ENCODE data around the gene HELZ.

- TF ChIP-seq, protein P1, sequence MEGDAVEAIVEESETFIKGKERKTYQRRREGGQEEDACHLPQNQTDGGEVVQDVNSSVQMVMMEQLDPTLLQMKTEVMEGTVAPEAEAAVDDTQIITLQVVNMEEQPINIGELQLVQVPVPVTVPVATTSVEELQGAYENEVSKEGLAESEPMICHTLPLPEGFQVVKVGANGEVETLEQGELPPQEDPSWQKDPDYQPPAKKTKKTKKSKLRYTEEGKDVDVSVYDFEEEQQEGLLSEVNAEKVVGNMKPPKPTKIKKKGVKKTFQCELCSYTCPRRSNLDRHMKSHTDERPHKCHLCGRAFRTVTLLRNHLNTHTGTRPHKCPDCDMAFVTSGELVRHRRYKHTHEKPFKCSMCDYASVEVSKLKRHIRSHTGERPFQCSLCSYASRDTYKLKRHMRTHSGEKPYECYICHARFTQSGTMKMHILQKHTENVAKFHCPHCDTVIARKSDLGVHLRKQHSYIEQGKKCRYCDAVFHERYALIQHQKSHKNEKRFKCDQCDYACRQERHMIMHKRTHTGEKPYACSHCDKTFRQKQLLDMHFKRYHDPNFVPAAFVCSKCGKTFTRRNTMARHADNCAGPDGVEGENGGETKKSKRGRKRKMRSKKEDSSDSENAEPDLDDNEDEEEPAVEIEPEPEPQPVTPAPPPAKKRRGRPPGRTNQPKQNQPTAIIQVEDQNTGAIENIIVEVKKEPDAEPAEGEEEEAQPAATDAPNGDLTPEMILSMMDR (IDR thresholded peaks at IDR 0.05), result no peak
- TF ChIP-seq RXRA (IDR thresholded peaks at IDR 0.05; ENCODE audit: borderline replicate concordance, low read depth) (no peak), SMC3 (IDR thresholded peaks at IDR 0.05; ENCODE audit: low read depth, low read length) (no peak), SIN3A (IDR thresholded peaks at IDR 0.05; ENCODE audit: borderline replicate concordance, low read depth, low read length) (no peak), EZH2phosphoT487 (IDR thresholded peaks at IDR 0.05; ENCODE audit: borderline replicate concordance, low read depth) (no peak), RFX5 (IDR thresholded peaks at IDR 0.05; ENCODE audit: low read length) (no peak), ZBTB33 (IDR thresholded peaks at IDR 0.05; ENCODE audit: borderline replicate concordance, low read depth) (no peak), POLR2AphosphoS5 (IDR thresholded peaks at IDR 0.05; ENCODE audit: low read depth, low read length) (no peak), JUND (IDR thresholded peaks at IDR 0.05) (no peak)
- TF ChIP-seq, protein P2, sequence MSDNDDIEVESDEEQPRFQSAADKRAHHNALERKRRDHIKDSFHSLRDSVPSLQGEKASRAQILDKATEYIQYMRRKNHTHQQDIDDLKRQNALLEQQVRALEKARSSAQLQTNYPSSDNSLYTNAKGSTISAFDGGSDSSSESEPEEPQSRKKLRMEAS (IDR thresholded peaks at IDR 0.05; ENCODE audit: low read depth), result no peak
Measured at GRCh38 chr17:67241719-67242341, 3.2 kb downstream of the HELZ start.
